GM19395 (cell line): ENCODE measurements around the gene PLXNA2.

Experiments
- ATAC-seq: cut with Tn5 transposase; IDR thresholded peaks from one replicate; pipeline ENCODE4 v1.9.1; 2021; ENCODE audit warnings: mild to moderate bottlenecking, moderate library complexity; ENCODE audit not compliant: unreplicated experiment

Gene PLXNA2

GRCh38 chr1:208006258-208006920, 237.8 kb downstream of the PLXNA2 start:
- ATAC-seq = no peak

DNA sequence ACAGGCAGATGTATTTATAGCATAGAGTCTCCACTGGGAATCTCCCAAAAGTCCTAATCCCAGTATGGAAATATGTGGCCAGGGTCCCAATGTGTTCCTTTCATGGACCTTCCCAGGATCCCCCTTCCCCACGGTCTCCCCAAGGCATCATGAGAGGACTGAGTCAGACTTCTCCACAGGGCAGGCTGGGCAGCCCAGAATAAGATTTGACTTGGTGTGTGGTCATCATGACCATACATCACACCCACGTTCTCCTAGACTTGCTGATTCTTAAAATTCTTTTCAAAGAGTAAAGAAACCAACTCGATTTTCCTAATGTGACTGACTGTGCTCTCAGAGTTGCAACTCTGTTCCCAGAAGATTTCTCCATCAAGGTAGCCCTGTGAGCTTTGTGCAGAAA, 239.3 kb downstream of the PLXNA2 start:
- ATAC-seq = no peak

DNA sequence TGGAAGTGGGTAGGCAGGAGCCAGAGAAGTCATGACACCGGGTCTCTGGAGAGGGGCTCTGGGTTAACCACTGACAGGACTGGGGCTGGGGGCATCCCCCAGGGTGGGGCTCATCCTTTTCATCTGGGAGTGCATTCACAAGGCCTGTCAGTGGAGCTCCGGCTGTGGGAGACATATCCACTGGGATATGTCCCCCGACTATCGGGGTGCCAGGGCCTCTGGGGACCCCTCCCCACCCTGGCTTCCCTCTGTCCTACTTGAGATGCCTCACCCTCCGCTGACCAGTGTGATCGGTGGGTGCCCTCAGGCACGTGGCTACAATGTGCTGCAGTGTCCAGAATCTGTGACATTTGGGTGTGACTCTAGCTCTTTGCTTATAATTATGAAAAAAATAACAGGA, 240.9 kb downstream of the PLXNA2 start:
- ATAC-seq = no peak

DNA sequence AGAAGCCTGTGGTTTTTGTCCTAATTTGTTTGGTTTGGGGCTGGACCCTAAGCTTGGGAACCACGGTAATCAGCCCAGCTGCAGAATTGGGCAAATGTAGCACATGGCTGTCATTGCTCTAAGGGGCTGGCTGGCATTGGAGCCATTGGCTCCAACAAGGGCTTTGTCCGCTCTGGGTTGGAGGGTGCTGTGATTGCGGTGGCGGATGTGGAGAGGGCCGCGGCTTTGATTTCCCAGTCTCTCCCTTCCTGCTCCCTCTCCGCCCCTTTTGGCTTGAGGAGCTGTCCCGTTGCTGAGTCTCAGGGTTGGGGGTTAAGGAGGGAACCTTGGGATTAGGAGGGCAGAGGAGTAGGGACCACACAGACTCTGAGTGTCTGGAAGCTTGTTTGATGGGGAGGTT, 241.5 kb downstream of the PLXNA2 start:
- ATAC-seq = no peak

GRCh38 chr1:208002078-208002477, 242.1 kb downstream of the PLXNA2 start:
- ATAC-seq = no peak

DNA sequence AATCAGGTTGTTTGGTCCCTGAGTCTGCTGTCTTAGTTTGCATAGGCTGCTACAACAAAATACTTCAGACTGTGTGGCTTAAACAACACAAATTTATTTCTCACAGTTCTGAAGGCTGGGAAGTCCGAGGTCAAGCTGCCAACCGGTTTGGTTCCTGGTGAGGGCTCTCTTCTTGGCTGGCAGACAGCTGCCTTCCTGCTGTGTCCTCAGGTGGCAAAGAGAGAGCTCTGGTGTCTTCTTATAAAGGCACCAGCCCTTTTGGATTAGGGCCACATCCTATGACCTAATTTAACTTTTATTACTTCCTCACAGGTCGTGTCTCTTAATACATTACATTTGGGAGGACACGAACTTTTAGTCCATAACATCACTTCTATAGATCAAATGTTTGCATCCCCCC, 243.7 kb downstream of the PLXNA2 start:
- ATAC-seq = no peak

DNA sequence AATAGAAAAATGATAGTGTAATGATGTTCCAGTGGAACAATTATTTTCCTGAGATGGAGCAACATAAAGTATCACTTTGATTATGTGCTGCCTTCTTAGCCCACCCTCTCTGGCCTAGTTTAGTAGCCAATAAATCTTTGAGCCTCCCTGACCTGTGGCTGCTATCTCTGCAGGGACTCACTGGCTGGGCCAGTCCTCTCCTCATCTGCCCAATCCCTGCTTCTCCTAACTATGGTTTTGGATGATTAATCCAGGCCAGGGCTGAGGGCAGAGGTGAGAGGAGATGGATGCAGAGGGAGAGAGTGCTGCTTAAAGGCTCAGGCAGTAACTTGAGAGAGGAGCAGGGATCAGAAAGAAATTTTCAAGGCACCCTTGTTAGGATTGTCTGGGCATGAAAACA, 244.2 kb downstream of the PLXNA2 start:
- no peak for ATAC-seq

GRCh38 chr1:207999274-207999915, 244.8 kb downstream of the PLXNA2 start:
- no peak for ATAC-seq

- no peak for ATAC-seq
Observed at GRCh38 chr1:207998691-207999090, 245.5 kb downstream of the PLXNA2 start.

DNA sequence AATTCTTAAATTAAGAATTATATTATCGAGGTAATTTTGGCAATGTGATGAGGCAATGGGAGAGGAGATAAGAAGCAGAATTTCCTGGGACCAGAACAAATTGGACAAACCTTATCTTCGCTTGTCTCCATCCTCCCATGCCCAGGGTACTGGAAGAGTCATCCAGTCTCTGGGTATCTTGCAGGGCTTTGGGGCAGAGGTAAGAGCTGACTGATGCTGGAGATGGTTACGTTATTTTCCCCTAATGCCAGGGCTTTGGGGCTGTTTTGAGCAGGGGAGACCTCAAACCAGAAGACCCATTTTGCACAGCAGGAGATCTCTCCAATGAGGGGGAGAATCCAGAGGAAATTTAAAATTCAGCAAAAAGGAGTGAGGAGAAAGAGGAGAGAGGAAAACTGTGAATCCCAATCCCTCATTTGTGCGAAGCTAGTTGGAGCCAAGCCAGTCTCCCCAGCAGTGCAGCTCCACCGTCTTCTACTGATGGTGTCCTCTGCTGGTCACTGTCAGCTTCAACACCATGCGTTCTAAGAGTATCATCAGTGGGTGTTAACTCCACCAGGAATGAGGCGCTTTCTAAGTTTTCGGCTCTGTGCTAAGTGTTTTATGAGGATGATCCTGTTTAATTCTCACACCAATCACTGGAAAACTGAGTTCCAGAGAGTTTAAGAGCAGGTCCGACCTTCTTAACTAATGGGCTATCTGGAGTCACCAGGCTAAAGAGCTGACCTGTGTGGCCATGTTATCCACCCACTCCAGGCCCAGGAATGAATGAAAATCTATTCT, 246.5 kb downstream of the PLXNA2 start:
- ATAC-seq = peak; percentile 80

DNA sequence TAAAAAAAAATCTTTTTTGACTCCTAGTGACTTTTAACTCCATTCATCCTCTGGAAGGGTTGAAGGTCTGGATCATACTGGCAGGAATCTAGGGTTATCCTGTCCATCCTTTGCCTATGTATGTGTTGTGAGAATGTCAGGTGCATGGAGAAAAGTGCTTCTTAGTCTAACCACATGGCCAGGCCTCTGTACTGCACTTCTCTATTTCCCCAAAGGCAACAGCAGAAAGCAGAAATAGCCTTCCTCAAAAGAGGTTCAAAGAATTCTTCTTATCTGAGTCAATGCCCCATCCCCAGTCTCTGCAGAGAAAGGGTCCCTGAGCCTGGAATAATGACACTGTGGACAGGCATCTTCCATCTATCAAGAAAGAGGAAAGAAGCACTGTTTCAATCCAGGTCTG, 247.5 kb downstream of the PLXNA2 start:
- ATAC-seq = no peak

DNA sequence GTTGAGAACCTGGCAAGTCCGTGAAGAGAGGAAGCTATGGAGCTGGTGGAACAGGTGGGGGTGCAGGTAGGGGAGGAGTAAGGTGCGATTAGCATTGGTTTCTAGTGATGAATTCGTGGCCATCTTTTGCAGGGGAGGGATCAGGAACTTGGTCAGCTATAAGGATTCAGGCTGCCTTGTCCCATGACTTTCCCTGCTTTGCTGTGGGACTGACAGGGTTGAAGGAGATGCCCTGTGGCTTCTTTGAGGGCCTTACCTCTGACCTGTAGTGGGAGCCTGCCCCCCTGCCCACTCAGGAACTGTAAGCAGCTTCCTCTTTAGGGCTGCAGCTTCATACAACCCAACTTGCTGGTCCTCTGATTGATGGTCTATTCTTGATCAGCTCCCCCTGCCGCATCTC, 248.6 kb downstream of the PLXNA2 start:
- ATAC-seq = no peak

DNA sequence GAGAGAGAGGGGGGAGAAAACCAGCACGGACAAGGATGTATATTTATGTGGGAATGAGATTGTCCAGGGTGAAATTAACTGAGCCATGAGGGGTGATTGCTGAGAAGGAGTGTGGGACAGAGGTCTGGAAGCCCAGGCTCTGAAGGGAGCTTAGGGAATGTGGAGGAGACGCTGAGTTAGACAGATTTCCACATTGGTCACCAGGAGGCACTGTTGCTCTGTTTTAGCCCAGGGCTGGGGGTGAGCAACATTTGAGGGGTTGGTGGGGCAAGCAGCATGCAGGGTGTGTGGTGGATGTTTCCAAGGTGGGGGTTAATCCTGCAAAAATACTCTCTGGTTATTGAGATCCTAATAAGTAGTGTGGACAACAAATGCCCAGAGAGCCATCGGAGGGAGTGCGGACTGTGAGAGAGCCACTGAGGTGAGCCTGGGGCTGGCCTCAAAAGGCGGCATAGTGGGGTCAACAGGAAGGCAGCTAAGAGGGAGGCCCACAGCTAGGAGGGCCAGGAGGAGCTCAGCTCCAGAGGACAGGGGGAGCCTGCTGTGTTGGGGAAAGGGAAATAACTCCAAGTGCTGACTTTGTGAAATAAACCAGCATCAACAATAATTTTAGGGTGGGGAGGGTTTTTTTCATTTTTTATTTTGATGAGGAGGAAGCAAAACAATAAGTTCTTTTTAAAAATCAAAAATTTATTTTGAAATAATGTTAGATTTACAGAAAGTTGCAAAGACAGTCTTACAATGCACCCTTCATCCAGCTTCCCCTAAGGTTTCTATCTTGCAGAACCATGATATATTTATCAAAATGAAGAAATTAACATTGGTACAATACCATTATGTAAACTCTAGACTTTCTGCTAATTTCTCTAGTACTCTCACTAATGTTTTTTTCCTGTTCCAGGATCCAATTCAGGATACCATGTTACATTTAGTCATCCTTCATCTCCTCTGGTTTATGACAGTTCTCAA, 250.4 kb downstream of the PLXNA2 start:
- no peak for ATAC-seq

DNA sequence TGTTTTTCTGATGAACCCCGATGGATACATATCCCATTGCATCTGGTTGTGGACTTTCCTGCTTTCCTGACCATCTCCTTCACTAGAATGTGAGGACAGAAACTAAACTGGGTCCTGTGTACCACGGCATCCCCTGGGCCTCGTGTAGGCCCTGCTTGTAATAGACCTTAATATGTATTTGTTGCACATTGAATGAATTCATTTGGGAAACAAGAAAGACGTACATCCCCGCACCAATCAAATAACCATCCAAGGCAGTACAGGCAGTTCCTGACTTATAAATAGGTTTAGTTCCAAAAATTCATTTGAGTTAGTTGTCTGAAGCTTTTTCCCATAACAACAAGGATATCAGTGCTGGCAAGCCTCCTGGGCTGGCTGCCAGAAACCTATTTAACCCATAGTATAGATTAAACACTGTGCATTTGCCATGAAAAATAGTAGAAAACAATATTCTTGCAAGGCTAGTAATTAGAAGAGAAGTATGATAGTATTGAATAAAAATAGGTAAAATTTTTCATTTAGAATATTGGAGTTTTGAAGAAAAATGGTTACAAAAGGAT, 251.4 kb downstream of the PLXNA2 start:
- ATAC-seq = no peak

DNA sequence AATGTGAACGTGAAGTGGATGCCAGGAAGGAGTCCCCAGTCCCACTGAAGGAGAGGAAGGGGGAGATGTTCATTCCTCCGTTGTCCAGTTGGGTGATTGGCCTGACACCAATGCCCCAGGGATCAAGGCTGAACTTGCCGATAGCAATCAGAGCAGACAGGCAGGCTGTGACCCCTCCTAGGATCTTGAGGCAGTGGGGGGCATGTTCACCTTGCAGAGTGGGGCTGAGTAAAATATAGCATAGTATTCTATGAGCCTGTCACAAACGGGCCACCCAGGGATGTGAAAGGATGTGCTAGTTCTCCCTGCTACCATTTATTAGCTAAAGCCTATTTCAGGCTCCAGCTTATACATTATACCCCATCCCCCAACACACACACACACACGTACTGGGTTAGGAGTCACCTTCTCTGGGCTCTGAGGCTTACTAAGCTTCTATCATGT, 252.6 kb downstream of the PLXNA2 start:
- no peak for ATAC-seq

DNA sequence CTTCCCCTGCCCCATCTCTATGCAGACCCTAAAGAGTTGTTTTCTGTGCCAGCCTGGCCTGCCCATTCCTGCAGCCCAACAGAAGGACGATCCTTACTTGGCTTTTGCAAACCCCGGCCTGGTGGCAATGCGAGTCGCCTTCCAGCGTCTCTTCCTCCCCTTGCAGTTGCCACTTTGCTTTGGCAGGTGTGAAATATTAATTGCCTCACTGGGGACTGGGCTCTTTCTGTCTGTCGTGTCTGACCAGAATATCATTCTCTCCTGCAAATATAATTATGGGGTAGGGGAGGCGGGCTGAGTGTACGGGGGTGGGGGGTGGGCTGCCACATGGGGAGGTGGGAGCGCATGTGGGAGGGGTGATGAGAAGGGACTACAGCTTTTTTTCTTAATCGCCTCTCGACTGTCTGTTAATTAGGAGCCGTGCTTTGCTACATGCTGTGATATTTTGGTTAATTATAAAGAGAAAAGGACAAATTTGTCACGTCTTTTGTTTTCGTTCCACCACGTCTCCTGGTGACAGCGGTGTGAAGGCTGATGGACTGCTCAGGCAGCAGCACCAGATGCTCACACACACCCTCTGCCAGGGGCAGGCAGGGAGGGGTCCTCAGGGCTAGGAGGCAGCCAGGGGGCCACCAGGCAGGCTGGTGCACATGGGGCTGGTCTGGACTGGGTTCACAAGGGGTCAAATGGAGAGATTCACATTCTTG, 253.2 kb downstream of the PLXNA2 start:
- no peak for ATAC-seq

DNA sequence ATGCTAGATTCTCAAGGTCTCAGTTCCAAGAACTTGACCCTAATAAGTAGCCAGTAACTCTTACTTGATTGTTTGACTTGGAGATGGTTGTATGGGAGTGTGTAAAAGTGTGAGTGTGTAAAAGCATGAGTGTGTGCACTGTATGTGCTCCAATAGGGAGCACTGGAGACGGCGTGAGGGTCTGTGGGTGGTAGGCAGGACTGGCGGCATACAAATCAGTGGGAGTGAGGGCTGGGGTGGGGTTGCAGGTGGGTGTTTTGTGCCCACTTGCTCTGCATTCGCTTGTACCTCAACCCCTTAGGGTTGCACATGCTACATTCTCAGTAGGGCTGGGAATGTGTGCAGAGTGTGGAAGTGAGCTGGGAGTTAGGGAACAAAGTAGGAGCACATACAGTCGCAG, 253.7 kb downstream of the PLXNA2 start:
- ATAC-seq = no peak

DNA sequence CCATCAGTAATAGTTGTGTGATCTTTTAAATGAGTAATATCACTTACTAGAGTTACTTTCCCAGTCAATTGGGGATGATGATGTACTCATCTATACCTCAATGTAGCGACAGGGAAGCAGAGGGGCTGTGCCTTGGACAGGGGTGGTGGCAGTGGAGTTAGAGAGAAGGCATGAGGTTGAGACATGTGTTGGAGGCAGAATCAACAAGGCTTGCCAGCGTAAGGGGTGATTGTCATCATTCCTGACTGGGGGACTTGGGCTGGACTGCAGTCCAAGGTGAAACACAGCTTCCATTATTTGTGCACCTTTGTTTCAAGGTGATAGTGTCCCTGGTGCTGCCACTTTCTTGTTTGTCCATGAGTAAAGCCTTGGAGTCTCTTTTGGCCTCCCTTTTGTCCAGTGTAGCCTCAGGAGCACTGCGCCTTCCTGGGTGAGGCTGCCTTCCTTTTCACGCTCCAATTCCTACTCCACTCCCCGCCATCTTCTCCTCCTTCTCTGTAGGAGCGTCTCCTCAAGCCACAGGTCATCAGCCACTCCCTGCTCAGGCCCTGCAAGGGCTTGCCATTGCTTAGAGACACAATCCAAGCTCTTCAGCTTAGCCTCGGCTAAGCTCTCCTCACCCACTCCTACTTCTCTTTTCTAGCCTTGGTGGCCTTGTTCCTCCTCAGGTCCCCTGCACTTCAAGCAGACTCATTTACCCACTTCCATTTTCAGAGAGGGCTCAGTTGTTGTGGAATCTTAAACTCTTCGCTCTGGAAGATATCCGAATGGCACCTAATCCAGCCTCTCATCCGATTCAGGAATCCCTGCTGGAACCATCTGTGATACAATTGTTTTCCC, 255.6 kb downstream of the PLXNA2 start:
- no peak for ATAC-seq

- no peak for ATAC-seq
Observed at GRCh38 chr1:207987164-207987563, 257.0 kb downstream of the PLXNA2 start.
